SK-N-SH (cell line): ENCODE measurements around the gene HMGB1. TPM values are rescaled to one million over a fixed set of nuclear protein-coding genes. Genes with fewer than 3 reads are reported as not detected.

Source experiments
- CTCF ChIA-PET: fragments of 300-600, 350-600 bp; formaldehyde crosslinking; extraction: SDS; loops from one replicate; lab custom pipeline; 2021; lab: Yijun Ruan, JAX
- POLR2A ChIA-PET: fragments of 350-600 bp; sonication (Branson Sonifier 250); formaldehyde crosslinking; extraction: SDS; loops from one replicate; lab custom pipeline; 2020; ENCODE audit warnings: antibody characterized with exemption, inconsistent platforms; lab: Yijun Ruan, JAX
- DNase-seq: peaks from one replicate; pipeline ENCODE4 v3.0.0; 2012
- H2AFZ ChIP-seq: fragments of 200-600 bp; sonication (generic); 2 replicates; pipeline ENCODE4 v1.8.1; 2016; ENCODE audit warnings: antibody characterized with exemption, mild to moderate bottlenecking, low read depth
- H3F3A ChIP-seq: fragments of 200-600 bp; sonication (generic); replicated peaks from 2 replicates; pipeline ENCODE3; 2016; ENCODE audit warnings: antibody characterized with exemption, mild to moderate bottlenecking; ENCODE audit not compliant: insufficient read depth
- H3K27ac ChIP-seq, 2 experiments: fragments of 200-500 bp in 1 of 2; fragments of 200-600 bp in 1 of 2; sonication (Bioruptor generic) in 1 of 2; sonication (generic), shearing (Covaris generic) in 1 of 2; 2 replicates each; pipeline versions ENCODE4 v1.5.1 to v1.6.1; 2014 to 2016; ENCODE audit warnings: low read depth in 2 of 2, inconsistent platforms in 1 of 2, low read length in 1 of 2, mild to moderate bottlenecking in 1 of 2, mixed read lengths in 1 of 2
- H3K27me3 ChIP-seq: fragments of 200-600 bp; sonication (generic), shearing (Covaris generic); 2 replicates; pipeline ENCODE4 v1.6.1; 2016; ENCODE audit warnings: mixed run types; ENCODE audit not compliant: insufficient read depth
- H3K36me3 ChIP-seq, 2 experiments: fragments of 200-500 bp in 1 of 2; fragments of 200-600 bp in 1 of 2; sonication (Bioruptor generic) in 1 of 2; sonication (generic) in 1 of 2; replicated peaks in 1 of 2; 2 replicates each; pipeline versions ENCODE3 to v1.5.1; 2014 to 2016; ENCODE audit warnings: low read length in 1 of 2, mild to moderate bottlenecking in 1 of 2; ENCODE audit not compliant: insufficient read depth in 2 of 2, control insufficient read depth in 1 of 2
- H3K4me1 ChIP-seq, 2 experiments: fragments of 200-500 bp in 1 of 2; fragments of 200-600 bp in 1 of 2; sonication (Bioruptor generic) in 1 of 2; sonication (generic), shearing (Covaris generic) in 1 of 2; 2 replicates each; pipeline versions ENCODE4 v1.5.1 to v1.6.1; 2014 to 2016; ENCODE audit warnings: low read depth in 1 of 2, low read length in 1 of 2, mixed run types in 1 of 2; ENCODE audit not compliant: insufficient read depth in 2 of 2, control insufficient read depth in 1 of 2
- H3K4me2 ChIP-seq: fragments of 200-600 bp; sonication (generic), shearing (Covaris generic); 2 replicates; pipeline ENCODE4 v1.6.1; 2017; ENCODE audit warnings: mixed run types
- H3K4me3 ChIP-seq, 2 experiments: fragments of 200-500 bp in 1 of 2; fragments of 200-600 bp in 1 of 2; sonication (Bioruptor generic) in 1 of 2; sonication (generic), shearing (Covaris generic) in 1 of 2; 2 replicates each; pipeline versions ENCODE4 v1.5.1 to v1.8.1; 2014 to 2016; ENCODE audit warnings: low read depth in 2 of 2, inconsistent platforms in 1 of 2, low read length in 1 of 2, mild to moderate bottlenecking in 1 of 2, mixed read lengths in 1 of 2, moderate library complexity in 1 of 2
- H3K79me2 ChIP-seq: fragments of 200-600 bp; sonication (generic); 2 replicates; pipeline ENCODE4 v1.8.1; 2017; ENCODE audit warnings: mild to moderate bottlenecking; ENCODE audit not compliant: insufficient read depth
- H3K9ac ChIP-seq: fragments of 200-600 bp; sonication (generic); 2 replicates; pipeline ENCODE4 v1.6.1; 2017; ENCODE audit warnings: mixed run types
- H3K9me2 ChIP-seq: fragments of 200-600 bp; sonication (generic); 2 replicates; pipeline ENCODE4 v1.6.1; 2017; ENCODE audit warnings: mixed run types
- H3K9me3 ChIP-seq: fragments of 200-600 bp; sonication (generic); 2 replicates; pipeline ENCODE4 v1.6.1; 2017; ENCODE audit warnings: mixed run types, mild to moderate bottlenecking, moderate library complexity
- H4K20me1 ChIP-seq: fragments of 200-600 bp; sonication (generic); 2 replicates; pipeline ENCODE4 v1.6.1; 2017; ENCODE audit warnings: mild to moderate bottlenecking, mixed run types; ENCODE audit not compliant: insufficient read depth
- CHD2 ChIP-seq: fragments of 150-350 bp; IDR thresholded peaks from 2 replicates; pipeline ENCODE4 v1.6.1; 2018; ENCODE audit warnings: low read length; ENCODE audit not compliant: partially characterized antibody
- EZH2phosphoT487 ChIP-seq: fragments of 200-600 bp; sonication (generic); IDR thresholded peaks from 2 replicates; pipeline ENCODE4 v1.6.1; 2017; ENCODE audit warnings: low read depth, mixed run types, mild to moderate bottlenecking, antibody characterized with exemption, moderate library complexity, borderline replicate concordance
- FOXM1 ChIP-seq: IDR thresholded peaks from 2 replicates; pipeline ENCODE4 v1.4.0; 2012; ENCODE audit warnings: low read depth, mild to moderate bottlenecking
- GATA2 ChIP-seq: sonication (generic); formaldehyde crosslinking; IDR thresholded peaks from 2 replicates; pipeline ENCODE4 v1.5.0; 2020; ENCODE audit warnings: mild to moderate bottlenecking, missing genetic modification reagents
- POLR2AphosphoS5 ChIP-seq: IDR thresholded peaks from 2 replicates; pipeline ENCODE4 v1.6.1; 2012; ENCODE audit warnings: low read depth, low read length
- RFX5 ChIP-seq: IDR thresholded peaks from 2 replicates; pipeline ENCODE4 v1.6.1; 2012; ENCODE audit warnings: mild to moderate bottlenecking, improper control_type of control experiment, low read length
- RXRA ChIP-seq: IDR thresholded peaks from 2 replicates; pipeline ENCODE4 v1.4.0; 2012; ENCODE audit warnings: low read depth, mild to moderate bottlenecking, borderline replicate concordance
- TAF1 ChIP-seq: IDR thresholded peaks from 2 replicates; pipeline ENCODE4 v1.6.1; 2012; ENCODE audit warnings: low read depth, mild to moderate bottlenecking, low read length, moderate library complexity, borderline replicate concordance
- TEAD4 ChIP-seq: IDR thresholded peaks from 2 replicates; pipeline ENCODE4 v1.4.0; 2012; ENCODE audit warnings: mild to moderate bottlenecking, borderline replicate concordance; ENCODE audit not compliant: insufficient read depth
- USF2 ChIP-seq: fragments of 150-350 bp; IDR thresholded peaks from 2 replicates; pipeline ENCODE4 v1.6.1; 2017; ENCODE audit warnings: antibody characterized with exemption, low read length, low read depth, borderline replicate concordance
- YY1 ChIP-seq: IDR thresholded peaks from 2 replicates; pipeline ENCODE4 v1.4.0; 2012; ENCODE audit warnings: low read depth, mild to moderate bottlenecking
- WGBS: methylation state at CpG from one replicate; pipeline ENCODE4 v1.1.6; 2017; ENCODE audit warnings: low lambda C conversion rate; 5-methylcytosine and 5-hydroxymethylcytosine counted together
- polyA plus RNA-seq, 3 experiments: library from polyadenylated mRNA; depleted of rRNA; stranded (reverse); fragments of >200 nt; gene quantifications; 2 replicates each; pipeline ENCODE4 v1.2.3, GENCODE V29; 2012
- TF ChIP-seq, protein P1 (sequence below): fragments of 200-600 bp; sonication (generic); IDR thresholded peaks from 2 replicates; pipeline ENCODE4 v1.6.1; 2017; ENCODE audit warnings: antibody characterized with exemption, mild to moderate bottlenecking, moderate library complexity
- TF ChIP-seq, protein P2 (sequence below): IDR thresholded peaks from 2 replicates; pipeline ENCODE4 v1.4.0; 2012; ENCODE audit warnings: low read depth, borderline replicate concordance
- TF ChIP-seq, protein P3 (sequence below): fragments of 150-350 bp; IDR thresholded peaks from 2 replicates; pipeline ENCODE4 v1.6.1; 2016; ENCODE audit warnings: mild to moderate bottlenecking, low read depth, low read length

The HMGB1 gene
- polyA plus RNA-seq, 1 of the 3 experiments (the other 2 are of a cell fraction), result 166 TPM

GRCh38 chr13:30438286-30438685 lies 27.4 kb downstream of the HMGB1 start:
- 99% methylated on average over 3 of the region's 3 CpGs for WGBS
- ChIA-PET CTCF (interaction anchor here (1.1 kb wide), 1 partner anchor 14 kb away, joined by 3 read pairs; no protein-coding TSS in a partner anchor), POLR2A (no interaction called here)
- no peak for DNase-seq
- H3K4me2 ChIP-seq, result no peak overlapping the region
- H3K36me3 ChIP-seq, result no peaks in the 10 kb centered on the region
- no peaks in the 10 kb centered on the region for H3K4me1 ChIP-seq
- H3K27ac ChIP-seq, result no peak overlapping the region
- H2AFZ ChIP-seq, result no peak overlapping the region
- no peaks in the 10 kb centered on the region for H4K20me1 ChIP-seq
- H3K79me2 ChIP-seq, result no peaks in the 10 kb centered on the region
- no peak overlapping the region for H3K9ac ChIP-seq
- TF ChIP-seq POLR2AphosphoS5 (no peak), USF2 (no peak), EZH2phosphoT487 (no peak), TEAD4 (no peak), RXRA (no peak), GATA2 (CRISPR knock-in tag) (no peak), FOXM1 (no peak), YY1 (no peak), CHD2 (no peak), TAF1 (no peak), RFX5 (no peak)
- TF ChIP-seq, protein P1, sequence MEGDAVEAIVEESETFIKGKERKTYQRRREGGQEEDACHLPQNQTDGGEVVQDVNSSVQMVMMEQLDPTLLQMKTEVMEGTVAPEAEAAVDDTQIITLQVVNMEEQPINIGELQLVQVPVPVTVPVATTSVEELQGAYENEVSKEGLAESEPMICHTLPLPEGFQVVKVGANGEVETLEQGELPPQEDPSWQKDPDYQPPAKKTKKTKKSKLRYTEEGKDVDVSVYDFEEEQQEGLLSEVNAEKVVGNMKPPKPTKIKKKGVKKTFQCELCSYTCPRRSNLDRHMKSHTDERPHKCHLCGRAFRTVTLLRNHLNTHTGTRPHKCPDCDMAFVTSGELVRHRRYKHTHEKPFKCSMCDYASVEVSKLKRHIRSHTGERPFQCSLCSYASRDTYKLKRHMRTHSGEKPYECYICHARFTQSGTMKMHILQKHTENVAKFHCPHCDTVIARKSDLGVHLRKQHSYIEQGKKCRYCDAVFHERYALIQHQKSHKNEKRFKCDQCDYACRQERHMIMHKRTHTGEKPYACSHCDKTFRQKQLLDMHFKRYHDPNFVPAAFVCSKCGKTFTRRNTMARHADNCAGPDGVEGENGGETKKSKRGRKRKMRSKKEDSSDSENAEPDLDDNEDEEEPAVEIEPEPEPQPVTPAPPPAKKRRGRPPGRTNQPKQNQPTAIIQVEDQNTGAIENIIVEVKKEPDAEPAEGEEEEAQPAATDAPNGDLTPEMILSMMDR, result no peak
- TF ChIP-seq, protein P2, sequence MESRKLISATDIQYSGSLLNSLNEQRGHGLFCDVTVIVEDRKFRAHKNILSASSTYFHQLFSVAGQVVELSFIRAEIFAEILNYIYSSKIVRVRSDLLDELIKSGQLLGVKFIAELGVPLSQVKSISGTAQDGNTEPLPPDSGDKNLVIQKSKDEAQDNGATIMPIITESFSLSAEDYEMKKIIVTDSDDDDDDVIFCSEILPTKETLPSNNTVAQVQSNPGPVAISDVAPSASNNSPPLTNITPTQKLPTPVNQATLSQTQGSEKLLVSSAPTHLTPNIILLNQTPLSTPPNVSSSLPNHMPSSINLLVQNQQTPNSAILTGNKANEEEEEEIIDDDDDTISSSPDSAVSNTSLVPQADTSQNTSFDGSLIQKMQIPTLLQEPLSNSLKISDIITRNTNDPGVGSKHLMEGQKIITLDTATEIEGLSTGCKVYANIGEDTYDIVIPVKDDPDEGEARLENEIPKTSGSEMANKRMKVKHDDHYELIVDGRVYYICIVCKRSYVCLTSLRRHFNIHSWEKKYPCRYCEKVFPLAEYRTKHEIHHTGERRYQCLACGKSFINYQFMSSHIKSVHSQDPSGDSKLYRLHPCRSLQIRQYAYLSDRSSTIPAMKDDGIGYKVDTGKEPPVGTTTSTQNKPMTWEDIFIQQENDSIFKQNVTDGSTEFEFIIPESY, result no peak
- TF ChIP-seq, protein P3, sequence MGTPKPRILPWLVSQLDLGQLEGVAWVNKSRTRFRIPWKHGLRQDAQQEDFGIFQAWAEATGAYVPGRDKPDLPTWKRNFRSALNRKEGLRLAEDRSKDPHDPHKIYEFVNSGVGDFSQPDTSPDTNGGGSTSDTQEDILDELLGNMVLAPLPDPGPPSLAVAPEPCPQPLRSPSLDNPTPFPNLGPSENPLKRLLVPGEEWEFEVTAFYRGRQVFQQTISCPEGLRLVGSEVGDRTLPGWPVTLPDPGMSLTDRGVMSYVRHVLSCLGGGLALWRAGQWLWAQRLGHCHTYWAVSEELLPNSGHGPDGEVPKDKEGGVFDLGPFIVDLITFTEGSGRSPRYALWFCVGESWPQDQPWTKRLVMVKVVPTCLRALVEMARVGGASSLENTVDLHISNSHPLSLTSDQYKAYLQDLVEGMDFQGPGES, result no peak
- no peaks in the 10 kb centered on the region for H3F3A ChIP-seq
- no peak overlapping the region for H3K4me3 ChIP-seq
- no peaks in the 10 kb centered on the region for H3K27me3 ChIP-seq
- no peaks in the 10 kb centered on the region for H3K9me2 ChIP-seq
- no peaks in the 10 kb centered on the region for H3K9me3 ChIP-seq
